ENCODE measurements around the gene NRCAM.

DNA sequence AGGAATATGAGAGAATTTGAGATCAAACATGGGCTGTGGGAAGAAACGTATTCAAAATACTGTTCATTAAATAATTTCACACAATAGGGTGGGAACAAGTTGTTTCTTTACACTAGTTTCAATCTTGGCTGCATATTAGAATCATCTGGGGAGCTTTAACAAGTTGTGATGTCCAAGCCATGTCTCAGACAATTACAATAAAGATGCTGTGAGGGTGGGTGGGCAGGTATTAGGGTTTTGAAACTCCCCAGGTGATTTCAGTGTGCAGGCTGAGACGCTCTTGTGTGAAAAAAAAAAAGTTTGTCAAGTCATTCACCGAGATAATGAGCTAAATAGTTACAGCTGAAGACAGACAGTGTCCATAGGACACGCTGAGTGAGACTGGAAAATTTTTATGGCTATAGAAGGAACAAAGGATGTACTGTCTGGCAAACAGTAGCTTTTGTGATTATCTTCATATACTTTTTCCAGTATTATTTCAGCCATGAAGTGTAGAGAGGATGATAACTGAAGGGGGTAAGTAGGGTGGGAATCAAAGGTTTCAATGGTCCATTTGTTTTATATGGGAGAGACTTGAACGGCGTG is 313.5 kb downstream of the NRCAM start:
- no peak for TF ChIP-seq POLR2A (IDR thresholded peaks at IDR 0.05)
- TF ChIP-seq, protein P1, sequence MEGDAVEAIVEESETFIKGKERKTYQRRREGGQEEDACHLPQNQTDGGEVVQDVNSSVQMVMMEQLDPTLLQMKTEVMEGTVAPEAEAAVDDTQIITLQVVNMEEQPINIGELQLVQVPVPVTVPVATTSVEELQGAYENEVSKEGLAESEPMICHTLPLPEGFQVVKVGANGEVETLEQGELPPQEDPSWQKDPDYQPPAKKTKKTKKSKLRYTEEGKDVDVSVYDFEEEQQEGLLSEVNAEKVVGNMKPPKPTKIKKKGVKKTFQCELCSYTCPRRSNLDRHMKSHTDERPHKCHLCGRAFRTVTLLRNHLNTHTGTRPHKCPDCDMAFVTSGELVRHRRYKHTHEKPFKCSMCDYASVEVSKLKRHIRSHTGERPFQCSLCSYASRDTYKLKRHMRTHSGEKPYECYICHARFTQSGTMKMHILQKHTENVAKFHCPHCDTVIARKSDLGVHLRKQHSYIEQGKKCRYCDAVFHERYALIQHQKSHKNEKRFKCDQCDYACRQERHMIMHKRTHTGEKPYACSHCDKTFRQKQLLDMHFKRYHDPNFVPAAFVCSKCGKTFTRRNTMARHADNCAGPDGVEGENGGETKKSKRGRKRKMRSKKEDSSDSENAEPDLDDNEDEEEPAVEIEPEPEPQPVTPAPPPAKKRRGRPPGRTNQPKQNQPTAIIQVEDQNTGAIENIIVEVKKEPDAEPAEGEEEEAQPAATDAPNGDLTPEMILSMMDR (IDR thresholded peaks at IDR 0.05): no peak
